Measurements from ENCODE around the gene TTC9C.
A peak's percentile ranks its signal among the peaks of the same experiment; 100 is the strongest.

The TTC9C gene

GRCh38 chr11:62706850-62707247, 21.4 kb upstream of the TTC9C start:
- no peak for TF ChIP-seq CTCF (conservative IDR thresholded peaks at IDR 0.05; ENCODE audit: low read length)
- H3K4me3 ChIP-seq (ENCODE audit: low read length) = no peak overlapping the region; the same call in 1 of the 2 replicates
- DNase-seq (ENCODE audit: low read depth) = no peak

GRCh38 chr11:62707277-62707861, 20.9 kb upstream of the TTC9C start, which contains the start of the genes BSCL2 and GNG3:
TSS of gene BSCL2 (minus strand) at chr11:62707424. CDS start at chr11:62707195, 229 bp downstream.
TSS of gene GNG3 (plus strand) at chr11:62707676. CDS start at chr11:62708296, 620 bp downstream.
- H3K4me3 ChIP-seq (ENCODE audit: low read length) = peak within 1 kb of the TSS; percentile 55
- no peak for TF ChIP-seq CTCF (conservative IDR thresholded peaks at IDR 0.05; ENCODE audit: low read length)
- DNase-seq (ENCODE audit: low read depth) = no peak

GRCh38 chr11:62708392-62708791, 19.9 kb upstream of the TTC9C start:
- no peak overlapping the region for H3K4me3 ChIP-seq (ENCODE audit: low read length)
- DNase-seq (ENCODE audit: low read depth) = no peak

GRCh38 chr11:62708793-62709192, 19.5 kb upstream of the TTC9C start:
- TF ChIP-seq CTCF (conservative IDR thresholded peaks at IDR 0.05; ENCODE audit: low read length) = no peak
- no peak for DNase-seq (ENCODE audit: low read depth)
- peak overlapping the region; percentile 71 for H3K4me3 ChIP-seq (ENCODE audit: low read length)

More at GRCh38 chr11:62708392-62708791, 19.9 kb upstream of the TTC9C start:
- no peak for TF ChIP-seq CTCF (conservative IDR thresholded peaks at IDR 0.05; ENCODE audit: low read length)

- DNase-seq (ENCODE audit: low read depth) = peak; percentile 98
- no peak for TF ChIP-seq CTCF (conservative IDR thresholded peaks at IDR 0.05; ENCODE audit: low read length)
- H3K4me3 ChIP-seq (ENCODE audit: low read length) = peak overlapping the region; percentile 71
Measured at GRCh38 chr11:62709247-62710000, 18.9 kb upstream of the TTC9C start.

- DNase-seq (ENCODE audit: low read depth) = peak; percentile 50
- H3K4me3 ChIP-seq (ENCODE audit: low read length) = peak overlapping the region; percentile 58
- TF ChIP-seq CTCF (conservative IDR thresholded peaks at IDR 0.05; ENCODE audit: low read length) = no peak
Measured at GRCh38 chr11:62710001-62710345, 18.3 kb upstream of the TTC9C start.
